DMS 273 (cell line): Measurements from ENCODE around the gene ACKR4.
"Not testable (repeated sequence)": the region's sequence is repeated elsewhere in the genome, so short reads cannot be mapped to it uniquely, and the experiment has no call there.

ENCODE experiments used
- DNase-seq: peaks from one replicate; lab custom pipeline; 2025; ENCODE audit not compliant: unreplicated experiment; lab: John Stamatoyannopoulos, UW

The ACKR4 gene

GRCh38 chr3:132596816-132597433, at the start of gene ACKR4:
Gene ACKR4, plus strand, starts transcription at chr3:132597270. Its CDS starts 3,128 bp downstream, at chr3:132600398.
- no peak for DNase-seq

DNA sequence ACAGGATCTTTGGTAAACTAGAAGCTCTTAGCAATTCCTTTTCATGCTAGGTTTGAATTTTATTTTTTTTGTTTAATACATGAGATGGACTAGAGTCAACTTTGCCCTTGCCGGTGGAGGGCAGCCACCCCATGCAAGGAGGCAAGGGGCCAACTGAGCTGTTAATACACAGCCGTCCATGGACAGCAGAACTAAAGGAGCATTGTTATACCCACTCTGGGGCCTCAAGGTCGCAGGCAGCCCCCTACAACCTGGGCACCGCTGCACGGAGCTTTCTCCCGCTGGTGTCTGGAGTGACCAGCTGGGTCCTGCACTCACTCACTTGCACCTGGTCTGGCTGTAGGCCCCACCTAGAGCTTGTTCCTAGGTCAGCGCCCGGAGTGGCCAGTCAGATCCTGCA, 47.9 kb upstream of the ACKR4 start:
- DNase-seq = no peak

DNA sequence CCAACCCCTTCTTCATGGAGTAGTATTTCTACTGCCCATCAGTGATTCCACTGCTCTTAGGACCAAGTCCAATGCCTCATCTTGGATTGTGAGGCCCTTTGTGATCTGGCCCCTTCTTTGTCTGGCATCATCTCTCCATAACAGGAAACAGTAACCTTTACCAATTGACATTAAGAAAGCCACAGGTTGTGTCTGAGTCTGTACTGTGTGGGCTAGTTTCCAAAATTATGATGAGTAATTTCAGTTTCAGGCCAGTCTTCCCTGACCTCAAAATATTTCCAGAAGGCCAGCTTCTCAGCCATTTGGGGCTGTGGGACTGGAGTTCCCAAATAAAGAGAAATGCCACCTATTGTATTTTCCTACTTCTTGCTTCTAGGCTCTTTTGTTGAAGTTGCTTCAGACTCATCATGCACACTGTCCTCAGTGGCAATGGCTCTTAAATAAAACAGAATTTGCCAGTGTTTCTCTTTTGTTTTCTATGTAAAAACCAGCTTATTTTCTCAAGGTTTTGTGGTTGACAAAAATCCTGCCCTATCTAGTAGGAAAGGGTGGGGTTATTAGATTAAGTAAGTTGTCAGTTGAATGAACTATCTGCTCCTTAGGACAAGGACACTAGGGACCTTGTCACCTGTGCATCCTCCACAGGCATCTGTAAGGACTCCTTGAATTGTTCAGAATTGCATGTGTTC, 47.0 kb upstream of the ACKR4 start:
- DNase-seq = no peak

GRCh38 chr3:132550579-132551305, 46.3 kb upstream of the ACKR4 start:
- DNase-seq = no peak

- no peak for DNase-seq
Measured at GRCh38 chr3:132553826-132554225, 43.2 kb upstream of the ACKR4 start.

DNA sequence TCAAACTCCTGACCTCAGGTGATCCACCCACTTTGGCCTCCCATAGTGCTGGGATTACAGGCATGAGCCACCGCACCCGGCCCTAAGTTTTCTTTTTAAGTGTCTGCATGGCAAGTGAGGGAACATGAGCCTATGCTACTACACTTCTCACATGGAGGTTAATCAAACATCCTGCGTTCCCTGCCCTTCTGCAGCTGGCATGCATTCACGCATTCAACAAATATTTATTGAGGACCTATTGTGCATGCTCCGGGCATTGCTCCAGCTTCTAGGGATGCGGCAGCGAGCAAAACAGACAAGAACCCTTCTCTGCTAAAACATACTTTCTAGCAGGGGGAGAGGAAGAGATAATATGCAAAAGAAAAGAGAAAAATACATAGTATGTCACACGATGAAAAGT, 42.6 kb upstream of the ACKR4 start:
- no peak for DNase-seq

DNA sequence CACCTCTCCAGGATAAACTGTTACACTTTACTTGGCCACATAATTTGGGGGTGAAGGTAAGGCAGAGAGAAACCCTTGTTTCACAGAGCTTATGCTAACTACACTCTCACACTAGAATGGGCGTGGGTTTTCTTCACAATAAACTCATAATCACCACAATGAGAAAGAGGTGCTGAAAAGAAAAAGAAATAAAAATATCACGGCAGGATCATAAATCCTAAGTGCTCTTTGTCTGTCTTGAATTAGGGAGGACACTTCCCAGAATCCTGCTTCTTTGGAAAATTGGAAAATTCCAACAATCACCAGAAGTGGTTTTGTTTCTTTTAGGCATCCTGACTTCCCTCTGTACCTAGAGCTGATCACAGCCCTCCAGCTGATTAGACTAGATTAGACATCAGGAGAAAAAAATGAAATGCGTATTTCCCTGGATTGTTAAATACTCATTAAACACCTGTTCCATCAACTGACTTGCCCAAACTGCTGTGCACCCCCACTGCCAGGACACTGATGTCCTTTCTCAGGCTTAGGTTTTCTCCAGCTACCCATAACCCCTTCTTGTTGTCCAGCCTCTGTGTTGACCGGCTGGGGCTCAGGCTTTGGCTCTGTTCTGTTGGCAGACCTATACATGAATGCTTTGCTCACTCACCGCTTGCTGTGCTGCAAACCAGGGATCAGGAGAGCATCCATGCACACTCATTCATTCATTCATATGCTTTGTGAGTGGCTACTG, 41.6 kb upstream of the ACKR4 start:
- no peak for DNase-seq

DNA sequence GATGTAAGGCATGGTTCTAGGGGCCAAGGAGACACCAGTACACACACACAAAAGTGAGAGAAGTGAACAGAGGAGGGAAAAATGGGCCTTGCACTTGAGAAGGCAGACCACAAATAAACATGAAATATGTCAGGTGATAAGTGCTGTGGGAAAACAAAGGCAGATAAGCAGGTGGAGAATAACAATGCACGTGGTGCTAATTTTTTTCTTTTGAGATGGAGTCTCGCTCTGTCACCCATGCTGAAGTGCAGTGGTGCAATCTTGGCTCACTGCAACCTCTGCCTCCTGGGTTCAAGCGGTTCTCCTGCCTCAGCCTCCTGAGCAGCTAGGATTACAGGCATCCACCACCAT, 41.1 kb upstream of the ACKR4 start:
- DNase-seq = not testable (repeated sequence)

DNA sequence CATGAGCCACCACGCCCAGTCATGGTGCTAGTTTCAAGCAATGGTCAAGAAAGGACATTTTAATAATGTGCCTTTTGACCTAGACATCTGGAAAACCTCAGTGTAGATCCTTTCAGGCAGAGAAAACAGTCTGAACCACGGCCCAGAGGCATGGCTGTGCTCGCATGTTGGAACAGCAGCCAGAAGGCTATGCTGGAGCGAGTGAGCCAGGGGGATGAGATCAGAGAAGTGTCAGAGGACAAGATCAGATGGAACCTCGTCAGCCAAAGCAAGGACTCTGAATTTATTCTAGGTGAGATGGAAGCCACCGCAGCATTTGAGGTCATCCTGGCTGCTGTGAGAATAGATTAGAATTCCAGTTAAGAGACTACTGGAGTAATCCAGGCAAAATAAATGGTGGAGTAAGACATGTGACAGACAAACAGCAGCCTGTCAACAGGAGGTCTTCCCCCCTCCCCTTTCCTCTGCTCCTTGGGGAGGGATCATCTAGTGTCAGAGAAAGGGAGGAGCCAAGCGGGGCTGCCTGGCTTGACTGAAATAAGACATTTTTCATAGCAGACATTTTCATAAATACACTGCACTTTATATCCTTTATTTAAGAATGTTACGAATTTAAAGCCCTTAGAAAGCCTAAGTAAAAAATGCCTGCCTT, 40.4 kb upstream of the ACKR4 start:
- peak; percentile 30 for DNase-seq

DNA sequence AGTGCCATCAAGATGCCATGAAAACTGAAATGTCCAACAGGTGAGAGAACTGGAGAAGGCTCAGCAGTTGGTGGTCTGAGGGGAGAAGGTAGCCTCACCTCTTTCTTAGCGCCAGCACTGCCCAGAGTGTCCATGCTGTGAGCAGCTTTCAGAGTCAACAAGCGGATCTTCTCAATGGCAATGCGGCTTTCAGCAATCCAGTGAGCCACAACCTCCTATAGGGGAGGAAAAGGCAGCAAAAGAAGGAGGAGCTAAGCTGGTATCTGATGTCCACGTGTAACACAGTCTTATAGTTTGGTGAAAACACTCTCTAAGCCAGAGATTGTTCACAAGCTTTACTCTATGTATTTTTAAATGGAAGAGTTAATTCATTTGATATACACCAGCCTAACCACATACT, 36.1 kb upstream of the ACKR4 start:
- DNase-seq = no peak

DNA sequence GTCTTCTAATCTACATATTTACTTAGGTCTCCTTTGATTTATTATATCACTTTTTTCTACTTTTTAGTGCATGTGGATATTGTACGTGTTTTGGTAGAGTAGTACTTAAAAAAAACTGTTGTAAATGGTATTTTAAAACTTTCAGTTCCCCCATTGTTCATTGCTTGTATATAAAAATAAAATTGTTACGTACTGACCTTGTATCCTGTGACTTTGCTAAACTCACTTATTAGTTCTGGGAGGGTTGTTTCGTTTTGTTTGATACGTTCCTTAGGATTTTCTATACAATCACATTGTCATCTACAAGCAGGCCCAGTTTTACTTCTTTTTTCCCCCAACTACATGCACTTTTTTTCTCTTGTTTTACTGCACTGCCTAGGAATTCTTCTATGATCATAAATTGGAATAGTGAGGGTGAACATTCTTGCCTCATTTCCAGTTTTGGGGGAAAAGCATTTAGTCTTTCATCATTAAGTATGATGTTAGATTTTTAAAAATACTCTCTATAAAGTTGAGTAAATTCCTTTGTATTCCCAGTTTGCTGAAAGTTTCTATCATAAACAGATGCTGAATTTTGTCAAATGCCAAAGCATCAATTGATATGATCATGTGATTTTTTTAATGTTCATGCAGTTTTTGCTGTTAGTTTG, 33.5 kb upstream of the ACKR4 start:
- no peak for DNase-seq

DNA sequence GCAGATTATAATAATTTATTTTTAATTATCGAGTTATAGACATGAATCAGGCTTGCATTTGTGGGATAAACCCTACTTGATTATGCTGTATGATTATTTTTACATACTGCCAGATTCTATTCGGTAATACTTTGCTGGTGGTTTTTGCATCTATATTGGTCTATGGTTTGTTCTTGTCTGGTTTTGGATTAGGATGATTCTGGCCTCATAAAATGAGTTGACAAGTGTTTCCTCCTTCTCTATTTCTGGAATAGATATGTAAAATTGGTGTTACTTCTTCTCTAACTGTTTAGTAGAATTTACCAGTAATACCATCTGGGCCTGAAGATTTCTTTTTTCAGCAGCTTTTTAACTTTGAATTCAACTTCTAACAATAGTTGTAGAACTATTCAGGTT, 33.0 kb upstream of the ACKR4 start:
- no peak for DNase-seq

DNA sequence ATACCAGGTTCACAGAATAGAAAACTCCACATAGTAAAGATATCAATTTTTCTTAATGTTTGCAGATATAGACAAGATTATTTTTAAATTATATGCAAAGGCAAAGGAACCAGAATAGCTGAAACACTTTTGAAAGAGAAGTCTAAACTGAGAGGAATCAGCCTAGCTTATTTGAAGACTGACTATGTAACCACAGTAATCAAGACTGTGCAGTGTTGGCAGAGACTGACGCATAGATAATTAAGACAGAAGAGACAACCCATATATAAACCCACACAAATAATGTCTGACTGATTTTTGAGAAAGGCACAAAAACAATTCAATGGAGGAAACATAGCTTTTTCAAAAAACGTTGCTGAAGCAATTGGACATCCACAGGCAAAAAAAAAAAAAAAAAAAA, 28.6 kb upstream of the ACKR4 start:
- DNase-seq = no peak

DNA sequence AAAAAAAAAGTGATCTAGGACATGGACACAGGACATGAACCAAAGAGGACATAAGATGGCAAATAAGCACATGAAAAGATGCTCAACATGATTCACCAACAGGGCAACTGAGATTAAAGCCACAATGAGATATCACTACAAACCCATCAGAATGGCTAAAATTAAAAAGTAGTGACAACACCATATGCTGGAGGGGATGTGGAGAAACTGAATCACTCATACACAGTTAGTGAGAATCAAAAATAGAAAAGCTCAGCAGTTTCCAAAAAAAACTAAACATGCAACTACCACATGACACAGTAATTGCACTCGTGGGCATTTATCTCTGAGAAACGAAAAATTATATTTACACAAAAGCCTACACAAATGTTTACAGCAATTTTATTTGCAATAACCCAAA, 27.9 kb upstream of the ACKR4 start:
- no peak for DNase-seq

- DNase-seq = no peak
Measured at GRCh38 chr3:132569580-132569979, 27.5 kb upstream of the ACKR4 start.

- no peak for DNase-seq
Measured at GRCh38 chr3:132570016-132570415, 27.1 kb upstream of the ACKR4 start.

- no peak for DNase-seq
Measured at GRCh38 chr3:132573797-132574211, 23.3 kb upstream of the ACKR4 start.

GRCh38 chr3:132587401-132587800, 9.7 kb upstream of the ACKR4 start:
- DNase-seq = no peak

DNA sequence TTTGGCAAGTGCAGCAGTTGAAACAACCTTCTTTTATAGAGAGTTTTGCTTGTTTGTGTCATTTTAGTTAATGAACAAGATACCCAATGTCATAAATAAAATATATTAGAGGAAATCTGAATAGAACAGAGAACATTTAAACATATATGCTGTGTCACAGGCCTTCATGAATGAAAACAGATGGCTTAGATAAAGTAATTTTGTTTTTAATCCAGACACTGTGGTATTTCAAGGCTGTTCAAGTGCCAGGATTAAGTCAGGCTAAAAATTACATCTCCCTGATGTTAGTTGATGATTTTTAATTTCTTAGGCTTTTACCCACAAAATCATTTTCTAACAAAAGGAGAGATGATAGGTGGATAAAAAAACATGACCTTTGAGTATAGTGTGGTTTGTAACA, 4.9 kb upstream of the ACKR4 start:
- no peak for DNase-seq

DNA sequence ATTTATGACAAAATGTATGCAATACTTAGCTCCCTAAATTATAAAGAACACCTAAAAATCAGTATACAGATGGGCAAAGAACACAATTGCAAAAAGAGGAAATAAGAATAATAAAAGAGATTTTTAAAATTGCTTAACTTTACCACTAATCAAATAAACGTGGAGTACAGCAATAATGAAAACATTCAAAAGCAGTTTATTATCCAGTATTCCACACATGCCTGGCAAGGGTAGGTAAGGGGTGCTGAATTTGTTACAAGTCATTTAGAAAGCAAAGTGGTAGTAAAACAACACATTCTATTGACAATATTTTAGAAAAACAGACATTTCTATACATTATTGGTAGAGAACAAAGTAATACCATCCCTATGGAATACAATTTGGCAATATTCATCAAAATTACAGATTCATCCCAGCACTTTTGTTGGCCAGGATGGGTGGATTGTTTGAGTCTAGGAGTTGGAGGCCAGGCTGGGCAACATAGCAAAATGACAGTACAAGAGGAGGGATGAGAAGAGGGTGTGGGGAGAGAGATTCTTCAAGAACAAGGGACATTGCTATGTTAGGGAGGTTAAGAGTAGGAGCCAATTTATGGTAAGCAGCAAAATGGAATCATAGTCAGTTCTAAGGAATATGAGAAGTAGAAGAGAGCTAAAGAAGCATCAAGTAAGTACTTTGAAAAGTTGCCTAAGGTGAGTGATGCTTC, 3.7 kb upstream of the ACKR4 start:
- DNase-seq = no peak
